ENCODE measurements around the gene FOXA1.

Gene FOXA1
- 0.05 to 0.17 reads per million in 2 donors for total RNA-seq

DNA sequence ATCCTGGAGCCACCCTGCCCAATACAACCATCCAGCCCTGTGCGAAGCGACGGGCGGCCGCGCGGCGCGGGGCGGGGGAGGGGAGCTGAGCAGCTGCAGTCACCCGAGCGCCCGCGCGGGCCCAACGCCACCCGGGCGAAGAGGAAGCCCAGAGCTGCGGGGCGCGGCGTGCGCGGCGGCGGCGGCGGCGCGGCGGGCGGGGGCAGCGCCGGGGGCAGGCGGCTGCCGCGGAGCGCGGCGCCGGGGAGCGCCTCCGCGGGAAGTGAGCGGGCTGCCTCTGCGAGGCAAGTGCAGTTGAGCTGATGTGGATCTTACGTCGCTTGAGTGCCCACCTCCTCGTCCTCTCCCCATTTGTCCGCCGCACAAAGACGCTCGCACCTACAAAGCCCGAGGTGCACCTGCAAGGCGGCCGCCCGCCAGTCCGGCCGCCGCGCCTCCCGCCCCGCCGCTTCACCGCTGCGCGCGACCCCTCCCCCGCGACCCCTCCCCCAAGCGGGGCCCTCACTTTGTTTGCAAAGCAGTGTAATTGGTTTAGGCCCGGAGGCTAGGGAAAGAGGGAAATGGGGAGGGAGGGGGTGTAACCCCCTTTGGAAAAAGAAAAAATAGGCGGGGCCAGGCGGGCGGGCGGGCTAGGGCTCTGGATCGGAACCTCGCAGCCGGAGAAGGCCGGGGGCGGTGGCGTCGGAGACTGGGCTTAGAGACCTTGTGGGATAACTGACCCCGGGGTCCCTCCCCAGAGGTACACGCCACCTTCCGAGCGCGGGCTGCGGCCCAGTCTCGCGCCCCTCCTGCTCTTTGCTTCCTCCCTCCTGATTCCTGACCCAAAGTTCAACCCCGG lies at the start of gene FOXA1, which contains the start of gene TTC6:
TSS of gene FOXA1 (minus strand) at position 279 of the 838 bp plus-strand sequence. CDS start at position 2, 277 bp downstream.
TSS of gene TTC6 (plus strand) at position 659 of the 838 bp plus-strand sequence. CDS start 26,436 bp downstream, outside the sequence.
- no peak for DNase-seq

DNA sequence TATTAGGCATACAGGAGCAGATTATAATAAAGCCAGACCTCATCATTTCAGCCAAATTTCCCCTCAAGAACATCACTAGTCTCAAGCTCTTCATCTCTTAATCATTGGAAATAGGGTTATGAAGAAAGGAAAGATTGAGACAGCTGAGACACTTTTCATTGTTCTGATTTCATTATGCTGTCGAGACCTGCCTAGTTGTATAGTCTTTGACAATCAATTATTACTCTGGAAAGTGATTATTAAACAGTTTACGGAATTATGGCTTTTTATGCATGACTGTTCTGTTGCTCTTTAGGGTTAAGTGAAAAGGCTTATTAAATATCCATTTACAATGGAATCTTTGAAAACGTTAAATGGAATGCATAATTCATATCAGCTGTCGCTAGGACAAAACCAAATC lies 48.7 kb upstream of the FOXA1 start:
- no peak for DNase-seq

DNA sequence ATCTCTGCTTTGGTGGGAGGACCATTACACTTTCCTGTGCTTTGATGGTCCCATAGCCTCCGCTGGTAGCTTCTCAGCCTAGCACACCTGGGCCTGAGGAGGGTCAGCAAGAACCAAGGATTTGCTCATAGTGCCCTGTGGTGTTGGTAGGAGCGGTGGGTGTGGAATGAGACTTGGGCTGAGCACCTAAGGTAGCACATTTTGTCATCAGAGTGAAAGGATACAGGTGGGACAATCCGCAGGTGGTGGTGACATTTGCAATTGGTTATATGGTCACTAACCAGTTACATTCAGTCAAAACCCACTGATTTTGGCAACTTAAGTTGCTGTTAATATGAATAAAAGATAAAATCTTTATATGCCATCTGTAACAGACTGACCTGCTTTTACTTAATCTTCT lies 47.1 kb upstream of the FOXA1 start:
- no peak for DNase-seq

DNA sequence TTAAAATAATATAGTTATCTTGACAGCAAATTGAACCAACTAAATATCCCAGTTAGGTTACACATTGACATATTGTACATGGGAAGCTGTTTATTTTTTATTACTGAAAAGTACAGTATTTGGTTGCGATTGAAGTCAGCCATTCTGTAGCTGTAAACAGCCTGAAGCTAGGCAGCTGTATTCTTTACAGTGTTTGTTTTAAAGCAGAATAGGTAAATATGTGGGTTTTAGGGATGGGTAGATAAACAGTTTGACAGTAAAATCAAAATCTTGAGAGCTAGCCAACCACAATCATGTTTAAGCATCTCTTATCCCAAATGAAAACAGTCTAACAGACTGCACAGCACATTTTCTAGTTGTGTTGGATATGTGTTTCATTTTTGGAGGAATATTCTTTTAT lies 46.1 kb upstream of the FOXA1 start:
- no peak for DNase-seq

DNA sequence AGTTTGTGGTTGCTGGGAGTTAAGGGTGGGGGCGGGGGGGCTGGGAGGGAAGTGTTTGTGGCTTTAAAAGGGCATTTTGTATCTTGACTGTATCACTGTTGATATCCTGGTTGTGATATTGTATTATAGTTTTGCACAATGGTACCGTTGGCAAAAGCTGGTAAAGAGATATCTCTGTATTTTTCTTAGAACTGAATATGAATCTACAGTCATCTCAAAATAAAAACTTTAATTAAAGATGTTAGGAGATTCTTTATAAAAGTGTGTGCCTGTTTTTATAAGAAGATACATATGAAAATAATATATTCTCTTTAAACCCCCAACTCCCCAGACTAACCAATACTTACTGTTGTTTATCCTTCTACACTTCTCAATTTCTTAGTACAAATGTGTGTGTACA lies 43.5 kb upstream of the FOXA1 start:
- DNase-seq = no peak

DNA sequence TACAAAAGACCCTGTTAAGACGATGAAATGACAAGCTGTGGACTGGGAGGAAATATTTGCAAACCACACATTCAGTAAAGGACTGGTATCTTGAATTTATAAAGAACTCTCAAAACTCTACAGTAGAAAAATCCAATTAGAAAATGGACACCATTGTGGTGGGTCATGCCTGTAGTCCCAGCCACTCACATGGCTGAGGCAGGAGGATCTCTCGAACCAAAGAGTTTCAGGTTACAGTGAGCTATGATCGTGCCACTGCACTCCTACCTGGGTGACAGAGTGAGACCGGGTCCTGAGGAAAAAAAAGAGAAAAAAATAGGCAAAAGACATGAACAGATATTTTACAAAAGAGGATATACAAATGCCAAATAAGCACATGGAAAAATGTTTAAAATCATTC lies 42.3 kb upstream of the FOXA1 start:
- no peak for DNase-seq

DNA sequence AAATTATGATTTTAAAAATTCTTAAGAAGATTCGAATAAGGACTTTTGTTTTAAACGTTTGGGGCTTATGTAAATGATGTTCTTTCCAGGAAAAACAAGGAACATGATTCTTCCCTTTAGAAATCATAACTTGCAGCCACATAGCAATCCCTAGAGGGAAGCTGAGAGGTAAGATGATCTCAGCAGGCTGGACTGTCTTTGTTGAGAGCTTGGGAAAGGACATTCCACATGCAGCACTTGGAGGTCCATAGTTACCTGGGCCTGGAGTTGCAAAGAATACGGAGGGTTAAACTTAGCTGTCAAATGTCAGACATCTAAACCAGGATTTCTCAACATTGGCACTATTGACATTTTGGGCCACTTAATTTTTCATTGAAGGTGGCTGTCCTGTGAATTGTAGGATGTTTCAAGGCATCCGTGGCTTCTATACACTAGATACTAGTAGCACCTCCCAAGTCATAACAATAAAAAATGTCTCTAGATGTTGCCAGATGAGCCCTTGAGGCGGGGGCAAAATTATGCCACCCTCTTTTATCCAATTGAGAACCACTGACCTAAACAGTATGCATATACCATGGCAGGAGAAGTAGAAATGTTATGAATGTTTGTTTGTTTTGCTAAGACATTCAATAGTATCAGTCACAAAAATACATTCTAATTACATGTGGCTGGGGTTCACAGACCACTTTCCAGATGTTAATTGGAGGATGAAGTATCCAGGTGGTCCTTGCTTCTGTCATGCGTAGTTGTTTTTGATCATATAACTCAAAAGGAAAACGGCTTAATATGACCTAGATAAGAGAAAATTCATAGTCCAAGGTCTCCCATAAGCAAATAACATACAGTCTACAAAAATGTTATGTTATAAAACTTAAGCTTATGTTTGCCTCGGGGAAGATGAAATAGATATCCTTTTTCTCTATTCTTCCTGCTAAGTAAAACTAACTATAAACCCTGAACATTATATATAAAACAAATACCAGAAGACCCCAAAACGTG lies 30.8 kb upstream of the FOXA1 start:
- DNase-seq = no peak

DNA sequence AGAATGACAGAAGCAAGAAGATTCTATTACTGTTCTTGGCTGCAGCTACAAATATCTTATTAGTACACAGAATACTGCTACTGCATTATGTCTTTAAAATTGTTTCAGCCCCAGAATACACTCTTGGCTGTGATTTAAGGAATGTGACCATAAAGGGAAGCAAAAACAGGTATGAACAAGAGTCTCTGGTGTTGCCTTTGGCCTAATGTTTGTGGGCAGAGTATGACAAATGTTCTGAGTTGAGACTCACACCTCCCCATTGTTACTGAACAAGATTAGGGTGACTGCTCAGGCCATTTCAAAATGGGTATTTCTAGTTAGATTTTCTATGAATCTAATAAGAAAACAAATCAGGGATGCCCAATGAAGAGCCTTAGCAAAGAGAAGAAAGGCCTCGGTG lies 28.9 kb upstream of the FOXA1 start:
- DNase-seq = no peak

DNA sequence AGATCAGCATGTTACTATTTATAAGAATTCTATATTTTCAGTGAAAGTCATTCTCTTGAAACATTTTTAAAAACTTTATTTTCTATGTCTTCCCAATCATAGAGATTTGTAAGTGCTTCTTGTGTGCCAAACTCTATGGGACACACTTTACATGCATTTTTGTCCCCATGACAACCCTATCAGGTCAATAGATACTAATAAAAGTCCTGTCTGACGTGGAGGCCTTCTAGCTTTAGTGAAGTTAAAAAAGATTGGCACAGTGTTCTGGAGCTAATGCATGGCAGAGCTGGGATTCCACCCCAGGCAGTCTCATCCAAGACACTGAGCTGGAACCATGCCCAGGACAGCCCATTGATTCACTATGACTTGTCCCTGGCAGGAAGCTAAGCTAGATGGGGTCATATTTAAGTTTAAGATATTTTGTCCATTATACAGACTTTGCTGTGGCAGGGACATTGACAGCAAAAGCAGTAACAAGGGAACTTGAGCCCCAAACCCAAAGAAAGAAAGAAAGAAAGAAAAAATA lies 28.4 kb upstream of the FOXA1 start:
- no peak for DNase-seq

DNA sequence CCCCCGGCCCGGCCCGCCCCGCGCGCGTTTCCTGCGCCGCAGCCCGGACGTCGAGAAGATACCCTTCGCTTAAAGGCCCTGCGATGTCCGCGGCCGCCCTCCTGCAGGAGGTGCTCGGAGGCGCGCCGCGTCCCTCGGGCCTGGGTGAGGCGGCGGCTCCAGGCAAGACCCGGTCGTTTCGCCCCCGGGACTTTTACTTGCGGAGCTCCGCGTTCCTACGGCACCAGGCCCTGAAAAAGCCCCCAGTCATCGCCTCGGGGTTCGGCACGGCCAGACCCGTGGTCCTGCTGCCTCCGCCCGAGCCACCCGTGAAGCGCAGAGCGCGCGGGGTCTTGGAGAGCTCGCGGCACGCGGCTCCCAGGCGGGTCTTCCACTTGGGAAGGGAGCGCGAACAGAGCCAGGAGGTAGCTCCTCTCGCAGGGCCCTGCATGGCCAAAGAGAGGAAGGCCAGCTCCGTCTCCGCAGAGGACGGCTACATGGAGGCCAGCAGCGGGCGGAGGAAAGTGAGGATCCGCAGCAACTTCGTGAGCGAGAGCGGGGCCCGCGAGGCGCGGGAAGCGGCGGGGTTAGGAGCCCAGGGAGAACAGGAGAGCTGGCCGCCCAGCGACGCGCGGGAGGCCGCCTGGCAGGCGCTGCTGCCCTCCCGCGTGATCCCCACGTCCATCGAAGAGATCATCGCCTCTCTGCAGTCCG lies 27.3 kb upstream of the FOXA1 start:
- no peak for DNase-seq

DNA sequence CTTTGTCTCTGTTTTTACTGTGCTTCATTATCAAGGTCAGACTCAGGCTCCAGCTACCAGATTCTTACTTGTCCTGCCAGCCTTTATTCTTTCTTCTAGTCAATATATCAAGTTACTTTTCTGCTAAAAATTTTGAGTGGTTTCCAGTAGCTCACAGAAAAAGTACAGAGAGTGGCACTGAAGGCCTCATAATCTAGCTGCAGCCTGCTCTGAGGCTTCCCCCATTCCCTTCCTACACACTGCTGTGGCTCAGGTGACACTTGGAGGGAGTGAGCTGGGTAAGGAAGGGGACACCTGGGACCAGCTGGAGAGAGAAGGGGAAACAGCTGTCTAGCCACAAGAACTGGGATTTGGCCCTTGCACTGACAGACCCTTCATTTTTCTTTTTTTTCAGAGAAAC lies 25.8 kb upstream of the FOXA1 start:
- DNase-seq = no peak

DNA sequence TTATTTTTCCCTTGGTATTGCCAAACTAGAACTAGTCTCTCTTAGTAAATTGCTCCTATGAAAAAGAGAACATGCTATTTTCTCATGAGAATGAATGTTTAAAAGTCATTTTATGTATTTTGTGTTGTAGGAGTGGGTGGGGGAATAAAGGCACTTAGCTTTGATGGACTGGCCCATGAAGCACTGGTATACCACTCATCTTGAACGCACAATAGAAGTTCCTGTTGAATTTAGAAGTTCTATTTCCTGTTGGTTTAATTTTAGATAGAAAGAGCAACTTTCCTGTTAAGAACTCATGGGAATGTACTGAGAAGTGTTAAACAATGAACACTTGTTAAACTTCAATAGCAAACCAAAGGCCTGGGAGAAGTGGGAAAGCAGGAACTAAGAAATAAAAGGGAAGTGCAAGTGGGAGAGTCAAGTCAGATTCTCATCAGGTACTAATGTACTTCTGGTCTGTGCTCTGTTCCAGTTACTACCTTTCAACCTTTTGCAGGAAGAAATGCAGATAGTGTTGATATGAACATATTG lies 23.5 kb upstream of the FOXA1 start:
- no peak for DNase-seq

DNA sequence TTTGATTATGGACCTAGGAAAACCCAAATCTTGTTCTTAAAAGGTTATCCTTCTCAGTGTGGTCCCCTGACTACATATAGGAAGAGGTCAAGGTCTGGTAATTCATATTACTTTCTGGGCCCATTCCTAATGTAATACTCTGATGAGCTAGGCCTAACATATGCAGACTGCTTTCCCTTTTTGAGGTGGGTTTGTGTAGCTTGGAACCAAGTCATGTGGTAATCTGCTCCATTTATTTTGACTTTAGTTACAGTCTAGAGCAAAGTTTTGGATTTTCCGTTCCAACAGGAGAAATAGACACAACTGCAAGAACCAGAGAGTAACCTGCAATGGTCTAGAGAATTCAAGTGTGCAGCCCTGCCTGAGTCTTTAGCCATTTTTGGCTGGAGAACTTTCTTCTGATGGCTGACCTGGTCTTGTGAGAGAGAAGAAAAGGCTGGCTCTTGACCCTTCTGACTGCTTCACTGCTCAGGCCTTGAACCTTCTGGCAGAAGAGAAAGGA lies 22.9 kb upstream of the FOXA1 start:
- DNase-seq = no peak

DNA sequence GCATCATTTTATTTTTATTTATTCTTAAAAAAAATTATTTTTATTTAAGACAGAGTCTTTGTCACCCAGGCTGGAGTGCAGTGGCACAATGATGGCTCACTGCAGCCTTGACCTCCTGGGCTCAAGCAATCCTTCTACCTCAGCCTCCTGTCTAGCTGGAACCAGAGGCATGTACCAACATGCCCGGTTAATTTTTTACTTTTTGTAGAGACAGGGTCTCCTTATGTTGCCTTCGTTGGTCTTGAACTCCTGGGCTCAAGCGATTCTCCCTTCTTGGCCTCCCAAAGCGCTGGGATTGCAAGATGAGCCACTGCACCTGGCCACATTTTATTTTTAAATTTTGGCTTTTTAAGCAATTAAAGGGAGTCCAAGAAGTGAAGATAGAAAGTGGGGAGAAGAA lies 21.8 kb upstream of the FOXA1 start:
- no peak for DNase-seq

DNA sequence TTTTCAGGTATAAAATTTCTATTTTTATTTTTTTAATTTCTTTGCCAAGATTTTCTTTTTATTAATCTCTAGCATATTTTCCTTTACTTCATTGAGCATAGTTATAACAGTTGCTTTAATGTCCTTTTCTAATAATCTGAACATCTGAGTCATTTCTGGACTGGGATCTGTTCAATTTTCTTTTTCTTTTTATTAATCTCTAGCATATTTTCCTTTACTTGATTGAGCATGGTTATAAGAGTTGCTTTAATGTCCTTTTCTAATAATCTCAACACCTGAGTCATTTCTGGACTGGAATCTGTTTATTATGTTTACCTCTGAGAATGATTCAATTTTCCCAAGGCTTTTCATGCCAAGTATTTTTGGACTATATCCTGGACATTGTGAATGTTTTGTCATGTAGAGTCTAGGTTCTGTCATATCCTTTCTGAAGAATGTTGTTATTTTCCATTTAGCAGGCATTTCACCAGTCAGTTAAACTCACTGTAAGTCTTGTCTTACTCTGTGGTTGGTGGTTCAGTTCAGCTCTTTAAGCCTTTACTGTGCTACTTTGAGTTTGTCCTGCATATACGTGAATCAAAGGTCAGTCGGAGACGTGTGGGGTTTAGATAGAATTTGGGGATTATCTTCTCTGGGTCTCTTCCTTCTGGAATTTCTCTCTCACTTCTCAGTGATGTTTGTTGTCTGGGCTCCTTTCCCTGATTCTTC lies 20.7 kb upstream of the FOXA1 start:
- no peak for DNase-seq

DNA sequence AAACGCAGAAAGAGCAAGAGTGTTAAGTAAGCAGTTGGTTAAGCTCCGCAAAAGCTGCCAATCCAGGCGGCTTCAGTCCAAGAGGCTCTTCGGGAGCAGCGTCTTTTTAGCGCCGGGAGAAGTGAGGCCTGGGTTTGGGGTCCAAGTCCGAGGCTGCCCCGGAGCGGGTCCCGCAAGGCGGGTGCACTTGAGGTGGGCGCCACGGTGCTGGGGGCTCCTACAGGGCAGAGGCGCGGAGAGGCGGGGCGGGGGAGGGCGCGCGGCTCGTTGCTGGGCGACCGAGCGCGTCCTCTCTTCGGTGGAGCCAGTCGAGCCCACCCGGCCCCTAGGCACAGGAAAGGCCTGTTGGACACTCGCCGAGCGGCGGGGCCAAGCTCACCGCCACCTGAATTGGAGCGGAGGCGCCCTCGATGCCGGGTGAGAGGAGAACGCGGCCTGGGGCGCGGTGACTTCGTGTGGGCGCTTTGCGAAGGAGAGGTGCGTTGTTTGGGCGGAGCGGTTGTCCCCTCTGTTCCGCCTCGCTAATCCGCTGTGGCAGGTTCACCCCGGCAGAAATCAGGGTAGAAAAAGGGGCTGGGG lies 16.0 kb upstream of the FOXA1 start:
- DNase-seq = no peak

DNA sequence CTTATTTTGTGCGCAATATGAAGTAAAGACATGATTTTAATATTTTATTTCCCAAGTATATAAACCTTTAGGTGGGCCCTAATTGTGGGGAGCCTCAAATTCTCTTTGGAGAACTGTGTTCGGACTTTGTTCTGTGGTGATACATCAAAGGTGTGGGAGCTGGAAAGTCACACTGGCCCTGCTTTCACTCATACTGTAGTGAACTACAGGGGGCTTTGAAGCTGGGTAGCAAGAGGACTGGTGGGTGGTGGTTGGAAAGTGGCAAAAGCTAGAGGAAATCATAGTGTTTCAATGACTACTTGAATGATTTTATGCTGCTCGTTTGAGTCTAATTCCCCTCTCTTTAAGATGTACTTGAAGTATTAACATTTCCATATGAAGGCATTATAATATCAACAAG lies 13.6 kb upstream of the FOXA1 start:
- DNase-seq = no peak

DNA sequence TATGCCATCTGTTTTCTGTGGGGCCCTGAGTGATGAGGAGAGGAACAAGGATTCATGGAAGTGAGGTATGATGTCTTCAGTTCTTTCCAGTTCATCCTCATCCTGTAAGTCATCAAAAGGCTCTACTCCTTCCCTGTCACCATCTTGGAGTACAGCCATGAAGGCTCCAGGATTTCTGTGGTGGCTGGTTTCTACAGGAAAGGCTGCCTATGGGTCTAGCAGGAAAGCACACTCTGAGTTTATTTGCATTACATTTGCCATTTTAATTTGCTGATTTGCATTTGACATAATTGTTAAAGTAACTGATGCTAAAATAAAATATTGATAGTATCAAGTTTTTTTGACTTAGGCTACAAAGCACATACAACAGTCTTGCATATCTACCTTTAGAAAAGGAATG lies 11.6 kb upstream of the FOXA1 start:
- DNase-seq = no peak

DNA sequence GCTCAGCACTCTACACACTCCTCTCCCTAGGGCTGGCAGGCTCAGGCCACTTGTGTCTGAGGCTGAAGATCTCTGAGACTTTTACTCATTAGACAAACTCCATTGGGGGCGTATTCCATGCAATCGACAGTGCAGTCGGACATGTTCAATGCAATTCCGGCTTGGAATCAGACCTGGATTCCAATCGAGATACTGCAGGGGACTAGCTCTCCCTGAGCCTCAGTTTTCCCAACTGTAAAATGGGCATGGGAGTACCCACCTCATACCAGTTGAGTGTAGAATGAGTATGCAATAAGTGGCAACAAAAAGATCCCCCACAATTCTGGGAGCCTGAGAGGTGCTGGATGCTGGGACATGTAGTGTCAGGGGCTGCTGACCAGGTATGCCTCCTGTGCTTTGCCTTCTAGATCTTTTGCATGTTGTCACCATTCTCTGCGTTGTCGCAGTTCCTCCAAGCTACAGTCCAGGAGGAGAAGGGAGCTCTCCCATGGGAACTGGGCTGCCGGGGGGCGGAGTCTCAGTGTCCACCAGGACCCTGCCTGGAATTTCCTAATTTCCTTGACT lies 8.7 kb upstream of the FOXA1 start:
- no peak for DNase-seq

DNA sequence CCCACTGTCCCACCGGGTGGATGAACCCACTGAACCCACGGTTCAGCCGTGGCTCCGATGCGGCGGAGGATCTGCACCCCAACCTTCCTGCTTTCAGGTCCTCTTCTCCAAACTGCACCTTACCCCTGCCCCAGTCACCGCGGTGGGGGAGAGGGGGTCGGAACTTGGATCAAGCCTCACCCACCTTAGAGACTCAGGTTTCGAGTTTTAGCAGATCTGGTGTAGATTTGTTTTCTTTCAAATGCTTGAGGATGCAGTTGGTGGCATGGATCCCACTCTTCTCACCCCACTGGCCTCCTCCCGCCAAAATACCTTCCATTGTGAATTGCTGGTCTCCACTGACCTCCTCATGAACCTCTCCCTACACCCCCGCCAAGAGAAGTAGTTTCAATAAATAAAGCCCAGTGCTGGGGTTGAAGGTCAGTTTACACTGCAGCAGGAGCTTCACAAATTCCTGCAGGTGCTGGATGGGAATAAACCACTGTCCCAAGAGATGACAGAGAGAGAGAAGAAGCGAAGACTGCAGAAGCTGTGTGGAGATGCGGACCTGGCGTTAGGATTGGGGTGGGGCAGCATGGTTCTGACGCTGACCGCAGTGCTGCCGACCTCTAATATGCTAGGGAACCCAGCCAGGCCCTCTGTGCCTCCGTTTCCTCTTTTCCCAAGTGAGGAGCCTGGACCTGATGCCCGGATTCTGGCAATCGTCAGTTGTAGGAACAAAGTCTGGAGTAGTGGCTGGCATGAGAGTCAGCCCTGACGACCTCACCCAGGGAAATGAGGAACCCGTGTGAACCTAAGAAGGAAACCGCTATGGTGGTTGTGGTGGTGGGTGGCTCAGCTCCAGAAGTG lies 7.8 kb upstream of the FOXA1 start:
- DNase-seq = no peak

All from activated gamma-delta T cell (primary cell).